Neural progenitor cell (in vitro differentiated cells): Measurements from ENCODE around the gene RBM15B.

Source experiments
- EZH2 ChIP-seq: fragments of 200-600 bp; sonication (generic); IDR thresholded peaks from 2 replicates; pipeline ENCODE4 v1.6.1; 2017; ENCODE audit warnings: antibody characterized with exemption, mild to moderate bottlenecking, moderate library complexity
- TF ChIP-seq, protein P1 (sequence below): fragments of 200-600 bp; sonication (generic); IDR thresholded peaks from 2 replicates; pipeline ENCODE4 v1.5.1; 2017; ENCODE audit warnings: antibody characterized with exemption, mild to moderate bottlenecking

- TF ChIP-seq EZH2: no peak
- TF ChIP-seq, protein P1, sequence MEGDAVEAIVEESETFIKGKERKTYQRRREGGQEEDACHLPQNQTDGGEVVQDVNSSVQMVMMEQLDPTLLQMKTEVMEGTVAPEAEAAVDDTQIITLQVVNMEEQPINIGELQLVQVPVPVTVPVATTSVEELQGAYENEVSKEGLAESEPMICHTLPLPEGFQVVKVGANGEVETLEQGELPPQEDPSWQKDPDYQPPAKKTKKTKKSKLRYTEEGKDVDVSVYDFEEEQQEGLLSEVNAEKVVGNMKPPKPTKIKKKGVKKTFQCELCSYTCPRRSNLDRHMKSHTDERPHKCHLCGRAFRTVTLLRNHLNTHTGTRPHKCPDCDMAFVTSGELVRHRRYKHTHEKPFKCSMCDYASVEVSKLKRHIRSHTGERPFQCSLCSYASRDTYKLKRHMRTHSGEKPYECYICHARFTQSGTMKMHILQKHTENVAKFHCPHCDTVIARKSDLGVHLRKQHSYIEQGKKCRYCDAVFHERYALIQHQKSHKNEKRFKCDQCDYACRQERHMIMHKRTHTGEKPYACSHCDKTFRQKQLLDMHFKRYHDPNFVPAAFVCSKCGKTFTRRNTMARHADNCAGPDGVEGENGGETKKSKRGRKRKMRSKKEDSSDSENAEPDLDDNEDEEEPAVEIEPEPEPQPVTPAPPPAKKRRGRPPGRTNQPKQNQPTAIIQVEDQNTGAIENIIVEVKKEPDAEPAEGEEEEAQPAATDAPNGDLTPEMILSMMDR: no peak
Observed at GRCh38 chr3:51386159-51386851, 4.8 kb upstream of the RBM15B start.
